NCI-H774 (cell line): ENCODE data around the gene ARMH4.

Source experiments
- DNase-seq: peaks from one replicate; lab custom pipeline; 2025; lab: John Stamatoyannopoulos, UW

Gene ARMH4, protein sequence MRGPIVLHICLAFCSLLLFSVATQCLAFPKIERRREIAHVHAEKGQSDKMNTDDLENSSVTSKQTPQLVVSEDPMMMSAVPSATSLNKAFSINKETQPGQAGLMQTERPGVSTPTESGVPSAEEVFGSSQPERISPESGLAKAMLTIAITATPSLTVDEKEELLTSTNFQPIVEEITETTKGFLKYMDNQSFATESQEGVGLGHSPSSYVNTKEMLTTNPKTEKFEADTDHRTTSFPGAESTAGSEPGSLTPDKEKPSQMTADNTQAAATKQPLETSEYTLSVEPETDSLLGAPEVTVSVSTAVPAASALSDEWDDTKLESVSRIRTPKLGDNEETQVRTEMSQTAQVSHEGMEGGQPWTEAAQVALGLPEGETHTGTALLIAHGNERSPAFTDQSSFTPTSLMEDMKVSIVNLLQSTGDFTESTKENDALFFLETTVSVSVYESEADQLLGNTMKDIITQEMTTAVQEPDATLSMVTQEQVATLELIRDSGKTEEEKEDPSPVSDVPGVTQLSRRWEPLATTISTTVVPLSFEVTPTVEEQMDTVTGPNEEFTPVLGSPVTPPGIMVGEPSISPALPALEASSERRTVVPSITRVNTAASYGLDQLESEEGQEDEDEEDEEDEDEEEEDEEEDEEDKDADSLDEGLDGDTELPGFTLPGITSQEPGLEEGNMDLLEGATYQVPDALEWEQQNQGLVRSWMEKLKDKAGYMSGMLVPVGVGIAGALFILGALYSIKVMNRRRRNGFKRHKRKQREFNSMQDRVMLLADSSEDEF

DNA sequence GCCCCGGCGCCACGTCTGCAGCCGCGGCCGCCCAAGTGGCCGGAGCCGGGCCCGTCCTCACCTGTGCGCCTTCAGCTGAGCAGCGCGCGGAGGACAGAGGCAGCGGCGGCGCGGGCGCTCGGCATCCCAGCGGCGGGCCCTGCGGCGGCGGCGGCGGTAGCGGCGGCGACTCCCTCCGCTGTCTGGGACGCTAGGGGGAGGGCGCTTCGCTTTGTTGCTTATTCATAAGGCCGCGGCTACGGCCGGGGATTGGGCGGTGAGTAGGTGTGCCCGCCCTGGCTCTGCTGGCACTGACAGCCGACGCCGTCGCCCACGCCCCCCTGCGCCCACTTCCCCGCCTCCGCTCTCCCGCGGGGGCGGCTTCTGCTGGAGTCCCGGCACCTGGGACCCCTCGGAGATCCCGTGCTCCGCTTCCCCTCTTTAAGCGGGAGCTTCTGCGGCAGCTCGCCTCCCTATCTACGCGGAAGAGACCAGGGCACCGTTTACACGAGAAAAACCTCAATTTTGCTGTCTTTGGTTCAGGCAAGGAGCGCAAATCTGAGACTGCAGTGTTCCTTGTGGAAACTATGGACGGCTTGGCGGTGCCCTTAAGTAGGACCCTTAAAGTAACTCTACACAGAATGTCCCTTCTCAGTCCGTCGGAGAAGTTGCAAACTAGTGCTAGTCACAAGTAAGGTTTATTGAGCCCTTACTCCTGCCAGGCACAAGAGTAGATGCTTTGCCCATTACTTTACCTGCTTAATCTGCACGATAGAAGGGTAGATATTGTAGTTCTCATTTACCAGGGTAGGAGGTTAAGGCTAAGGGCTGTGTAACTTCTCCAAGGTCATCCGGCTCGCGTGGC, at the start of gene ARMH4:
Gene ARMH4, minus strand, starts transcription at position 200 of the 844 bp plus-strand sequence. CDS start 12,855 bp downstream, outside the sequence.
- peak; percentile 54 for DNase-seq

DNA sequence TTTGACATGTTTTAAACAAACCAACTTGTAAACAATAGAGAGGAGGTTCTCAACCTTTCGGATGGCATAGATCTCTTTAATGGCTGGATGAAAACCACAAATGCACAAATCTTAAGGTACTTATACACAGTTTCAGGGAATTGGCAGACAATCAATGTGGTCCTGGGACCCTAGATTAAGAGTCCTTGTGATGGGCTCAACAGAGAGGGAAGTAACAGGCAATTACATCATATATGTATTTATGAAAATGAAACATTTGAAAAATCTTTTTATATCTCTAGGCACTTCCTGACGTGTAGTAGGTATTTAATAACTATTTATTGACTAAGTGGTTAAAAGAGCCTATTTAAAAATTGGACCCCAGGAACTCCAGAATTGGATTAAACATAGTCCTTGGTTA, 48.8 kb upstream of the ARMH4 start:
- DNase-seq, result no peak

DNA sequence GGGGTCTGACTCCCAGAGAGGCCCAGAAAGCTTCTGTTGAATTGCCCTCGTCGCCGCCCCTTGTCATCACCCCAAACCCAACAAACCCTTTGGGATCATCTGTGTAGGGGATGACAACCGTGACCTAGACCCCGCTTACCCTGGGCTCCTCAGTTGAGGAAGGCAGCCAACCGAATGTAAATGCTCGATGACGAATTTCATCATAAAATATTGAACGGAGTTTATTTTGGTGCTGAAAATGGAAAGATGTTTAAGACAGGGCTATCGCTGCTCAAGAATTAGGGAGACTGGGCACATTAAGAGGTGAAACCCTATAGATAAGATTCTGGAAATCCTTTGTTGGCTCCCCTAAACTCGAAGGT, 48.4 kb upstream of the ARMH4 start:
- no peak for DNase-seq

DNA sequence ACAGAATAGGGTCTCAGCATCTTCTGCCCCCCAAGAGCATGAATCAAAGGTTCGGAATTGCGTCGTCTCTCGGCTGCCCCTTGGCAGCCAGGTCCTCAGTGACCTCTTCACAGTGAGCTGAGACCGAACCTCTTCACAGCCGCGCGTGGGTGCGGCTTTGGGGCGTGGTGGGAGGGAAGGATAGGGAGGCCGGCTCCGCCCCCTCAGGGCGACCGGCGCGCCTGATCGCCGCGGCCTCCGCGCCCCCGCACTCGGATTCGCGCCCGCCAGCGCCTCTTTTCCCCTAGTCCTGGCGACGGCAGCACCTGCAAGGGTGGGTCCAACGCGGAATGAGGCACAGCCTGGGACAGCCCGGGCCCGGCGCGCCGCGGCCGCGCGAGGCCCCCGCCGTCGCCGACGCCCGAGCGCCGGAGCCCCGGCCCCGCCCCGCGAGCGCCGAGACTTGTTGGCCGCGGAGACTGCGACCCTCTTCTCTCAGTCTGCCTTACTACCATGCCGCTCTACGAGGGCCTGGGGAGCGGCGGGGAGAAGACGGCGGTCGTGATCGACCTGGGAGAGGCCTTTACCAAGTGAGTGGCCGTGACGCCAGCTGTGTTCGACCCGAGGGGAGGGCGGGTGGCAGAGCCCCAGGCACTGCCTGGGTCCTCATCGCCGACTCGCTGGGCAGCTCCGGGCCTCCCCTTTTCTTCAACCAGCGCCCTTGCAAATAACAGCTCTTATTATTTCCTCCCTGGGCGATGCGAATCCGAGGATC, 47.9 kb upstream of the ARMH4 start, which contains the start of gene ACTR10:
Gene ACTR10, plus strand, starts transcription at position 424 of the 754 bp plus-strand sequence. Its CDS starts 69 bp downstream, at position 493.
- DNase-seq, result peak; percentile 62

DNA sequence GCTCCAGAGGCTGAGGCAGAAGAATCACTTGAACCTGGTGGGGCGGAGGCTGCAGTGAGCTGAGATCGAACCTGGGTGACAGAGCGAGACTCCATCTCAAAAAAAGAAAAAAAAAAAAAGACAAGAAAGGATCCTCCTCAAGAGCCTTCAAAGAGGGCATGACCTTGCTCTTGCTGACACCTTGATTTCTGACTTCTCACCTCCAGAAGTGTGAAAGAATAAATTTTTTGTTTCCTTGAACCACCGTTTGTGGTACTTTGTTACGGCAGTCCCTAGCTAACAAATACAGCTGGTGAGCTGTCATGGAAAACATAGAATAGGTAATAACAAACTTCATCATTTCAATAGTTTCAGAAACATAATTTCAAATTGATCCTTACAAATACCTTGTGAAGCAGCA, 46.1 kb upstream of the ARMH4 start:
- no peak for DNase-seq

DNA sequence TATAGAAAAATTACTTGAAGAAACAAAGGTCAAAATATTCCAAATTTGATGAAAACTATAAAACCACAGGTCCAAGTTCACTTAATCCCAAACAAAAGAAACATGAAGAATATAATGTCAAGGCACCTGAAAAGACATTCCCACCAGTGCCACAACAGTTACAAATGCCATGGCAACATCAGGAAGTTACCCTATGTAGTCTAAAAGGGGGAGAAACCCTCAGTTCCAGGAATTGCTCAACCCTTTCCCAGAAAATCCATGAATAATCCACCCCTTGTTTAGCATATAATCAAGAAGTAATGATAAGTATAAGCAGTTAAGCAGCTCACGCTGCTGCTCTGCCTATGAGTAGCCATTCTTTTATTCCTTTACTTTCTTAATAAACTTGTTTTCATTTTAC, 44.2 kb upstream of the ARMH4 start:
- DNase-seq, result no peak

DNA sequence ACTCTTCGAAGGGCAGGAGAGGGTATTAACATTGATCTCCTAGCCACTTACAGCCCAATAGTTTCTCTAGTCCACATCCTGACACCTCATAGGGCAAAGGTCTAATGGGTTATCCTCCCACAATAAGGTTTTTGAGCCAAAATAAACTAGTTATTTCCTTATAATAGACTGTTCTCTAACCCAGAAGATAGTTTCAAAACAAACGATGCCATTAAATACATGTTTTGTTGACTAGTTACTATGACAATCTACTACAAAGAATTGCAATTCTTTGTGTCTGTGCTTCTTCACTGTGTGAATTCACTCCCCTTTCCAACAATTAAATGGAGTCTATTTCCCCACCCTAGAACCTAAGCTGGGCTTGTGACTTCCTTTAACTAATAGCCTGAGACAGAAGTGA, 41.5 kb upstream of the ARMH4 start:
- peak; percentile 2 for DNase-seq

DNA sequence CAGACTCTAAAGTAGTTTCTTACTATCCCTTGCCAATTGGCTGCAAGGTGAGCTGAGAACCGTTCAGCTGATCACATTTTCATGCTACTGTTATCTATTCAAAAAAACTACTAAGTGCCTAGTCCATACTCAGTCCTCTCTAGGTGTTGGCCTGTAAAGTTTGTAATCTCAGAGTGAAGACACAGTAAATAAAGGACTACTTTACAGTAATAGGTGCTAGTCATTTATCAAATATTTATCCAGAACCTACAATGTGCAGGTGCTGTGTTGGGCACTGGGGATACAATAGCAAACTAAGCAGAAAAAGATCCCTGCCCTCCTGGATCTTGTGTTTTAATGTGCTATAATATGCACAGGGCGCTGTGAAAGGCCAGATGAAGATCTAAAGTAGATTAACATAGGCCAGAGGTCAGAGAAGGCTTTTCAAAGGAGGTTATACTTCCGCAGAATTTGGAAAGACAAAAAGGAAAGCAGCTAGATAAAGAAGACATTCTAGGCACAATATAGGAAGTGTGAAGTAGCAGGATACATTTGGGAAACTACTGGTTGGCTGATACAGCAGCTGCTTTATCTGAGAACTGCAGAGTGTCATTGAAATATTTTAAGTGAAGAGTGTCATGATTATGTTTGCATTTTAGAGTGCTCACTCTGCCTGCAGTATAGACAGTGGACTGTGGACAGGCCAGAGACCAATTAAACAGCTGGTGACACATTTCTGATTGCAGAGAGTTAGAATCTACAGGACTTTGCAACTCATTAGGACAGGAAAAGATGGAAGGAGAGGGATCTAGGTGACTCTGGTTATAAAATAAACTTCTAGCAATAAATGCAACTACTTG, 40.0 kb upstream of the ARMH4 start:
- peak; percentile 40 for DNase-seq

DNA sequence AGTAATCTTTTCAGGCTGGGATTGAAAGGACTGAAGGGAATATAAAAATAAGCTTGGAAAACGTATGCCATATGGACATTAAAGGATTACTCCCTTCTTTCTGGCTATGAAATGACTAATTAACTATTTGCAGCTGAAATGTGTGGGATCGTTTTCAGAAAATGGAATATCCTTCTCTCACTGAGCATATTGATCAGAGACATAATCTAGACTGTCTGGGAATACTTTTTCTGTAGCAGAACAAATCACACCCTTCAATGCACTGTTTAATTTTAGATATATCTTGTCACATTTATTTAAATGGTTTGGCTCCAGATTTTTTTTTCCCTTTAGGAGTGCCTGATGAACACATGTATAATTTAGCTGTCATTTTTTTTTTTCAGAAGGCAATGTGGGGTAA, 37.2 kb upstream of the ARMH4 start:
- no peak for DNase-seq

DNA sequence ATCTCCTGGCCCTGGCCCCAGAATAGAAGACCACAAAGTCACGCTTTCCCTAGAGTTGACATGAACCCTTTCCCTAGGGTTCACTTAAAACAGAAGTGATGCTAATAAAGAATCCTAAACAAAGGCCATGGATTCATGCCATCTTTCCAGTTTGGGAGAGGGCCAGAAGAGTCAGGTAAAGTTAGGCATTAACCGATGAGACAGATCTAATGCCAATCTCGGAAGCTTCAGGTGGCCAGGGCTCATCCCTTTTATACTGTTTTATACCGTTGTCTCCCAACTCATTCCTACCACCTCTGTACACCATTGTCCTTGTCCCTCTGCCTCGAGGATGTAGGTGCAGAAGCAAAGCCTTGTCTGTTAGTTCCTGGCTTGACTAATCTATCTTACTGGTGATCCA, 25.1 kb upstream of the ARMH4 start:
- DNase-seq, result no peak

DNA sequence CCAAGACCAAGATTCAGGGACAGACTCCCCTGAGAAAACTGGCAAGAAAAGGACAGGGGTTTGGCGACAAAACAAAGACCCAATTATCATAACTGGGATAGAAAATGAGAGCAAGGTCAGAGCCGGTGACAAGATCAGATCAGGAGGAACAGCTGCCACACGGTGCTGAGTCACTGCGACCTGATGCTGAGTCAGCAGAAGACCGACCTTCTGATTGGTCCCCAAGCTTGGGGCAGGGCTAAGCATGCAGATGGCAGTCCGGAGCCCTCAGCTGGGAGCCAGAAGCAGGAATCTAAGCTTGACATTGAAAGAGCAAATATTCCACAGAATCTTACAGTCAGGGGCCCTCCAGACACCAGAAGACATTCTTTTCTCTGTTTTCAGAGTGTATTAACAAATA, 19.1 kb upstream of the ARMH4 start:
- DNase-seq, result peak; percentile 69

DNA sequence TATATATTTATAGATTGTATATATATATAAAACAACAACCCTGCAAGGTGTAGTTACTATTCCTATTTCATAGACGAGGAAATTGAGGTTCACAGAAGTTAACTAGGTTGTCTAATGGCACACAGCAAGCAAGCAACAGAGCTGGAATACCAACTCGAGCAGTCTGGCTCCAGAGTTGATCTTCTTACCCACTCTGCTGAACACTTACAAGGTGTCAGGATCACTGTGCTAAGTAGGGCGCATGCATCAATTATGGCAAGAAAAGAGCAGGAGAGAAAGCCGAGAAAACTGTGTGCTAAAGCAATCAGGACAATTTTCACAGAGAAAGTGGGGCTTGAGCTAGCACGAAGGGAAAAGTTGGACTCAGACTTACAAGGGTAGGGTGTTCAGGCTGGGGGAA, 15.9 kb upstream of the ARMH4 start:
- no peak for DNase-seq

DNA sequence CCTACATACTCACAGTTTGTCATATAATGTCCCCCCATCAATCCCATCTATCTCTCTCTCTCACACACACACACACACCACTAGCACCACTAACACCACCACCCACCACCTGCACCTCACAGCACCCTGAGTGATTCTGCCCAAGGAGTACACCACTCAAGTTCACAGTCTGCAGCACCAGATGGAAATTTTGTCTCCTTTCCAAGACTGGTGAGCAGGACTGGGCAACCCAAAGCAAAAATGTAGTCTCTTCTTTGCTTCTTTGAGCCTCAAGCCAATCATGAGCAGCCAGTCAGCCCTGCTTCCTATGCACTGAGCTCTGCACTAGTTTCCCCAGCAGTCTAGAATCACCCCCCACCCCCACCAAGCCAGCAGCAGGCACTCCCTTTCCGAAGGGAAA, 15.0 kb upstream of the ARMH4 start:
- DNase-seq, result no peak

DNA sequence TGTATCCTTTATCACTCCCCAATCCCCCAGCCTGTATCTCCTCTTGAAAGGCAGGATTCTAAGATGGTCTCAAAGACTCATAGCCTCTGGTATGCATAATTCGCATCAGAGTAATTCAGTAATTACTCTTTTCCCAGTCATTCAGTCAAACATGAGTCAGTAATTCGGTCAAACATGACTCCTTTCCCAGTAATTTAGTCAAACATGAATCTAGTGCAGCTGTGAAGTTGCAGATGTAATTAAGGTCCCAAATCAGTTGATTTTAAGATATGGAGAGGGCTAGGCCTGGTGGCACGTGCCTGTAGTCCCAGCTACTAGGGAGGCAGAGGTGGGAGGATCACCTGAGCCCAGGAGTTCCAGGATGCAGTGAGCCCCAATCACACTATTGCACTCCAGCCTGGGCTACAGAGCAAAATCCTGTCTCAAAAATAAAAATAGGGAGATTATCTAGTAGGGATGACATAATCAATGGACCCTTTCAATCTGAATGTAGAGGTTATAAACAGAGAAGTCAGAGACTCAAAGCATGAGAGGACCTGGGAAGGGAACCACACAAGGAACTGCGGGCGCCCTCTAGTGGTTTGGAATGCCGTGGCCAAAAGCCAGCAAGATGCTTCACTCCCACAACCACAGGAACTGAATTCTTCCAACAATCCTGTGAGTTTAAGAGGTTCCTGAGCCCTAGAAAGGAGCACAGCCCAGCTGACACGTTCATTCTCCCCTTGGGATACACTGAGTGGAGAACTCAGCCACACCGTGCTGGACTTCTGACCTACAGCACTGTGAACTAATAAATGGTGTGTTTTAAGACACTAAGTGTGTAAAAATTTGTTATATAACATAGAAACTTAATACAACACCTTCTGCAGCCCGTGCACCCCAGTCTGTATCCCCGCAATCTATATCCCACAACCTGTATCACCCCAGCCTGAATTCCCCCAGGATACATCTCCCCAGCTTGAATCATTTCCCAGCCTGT, 14.3 kb upstream of the ARMH4 start:
- peak; percentile 29 for DNase-seq

DNA sequence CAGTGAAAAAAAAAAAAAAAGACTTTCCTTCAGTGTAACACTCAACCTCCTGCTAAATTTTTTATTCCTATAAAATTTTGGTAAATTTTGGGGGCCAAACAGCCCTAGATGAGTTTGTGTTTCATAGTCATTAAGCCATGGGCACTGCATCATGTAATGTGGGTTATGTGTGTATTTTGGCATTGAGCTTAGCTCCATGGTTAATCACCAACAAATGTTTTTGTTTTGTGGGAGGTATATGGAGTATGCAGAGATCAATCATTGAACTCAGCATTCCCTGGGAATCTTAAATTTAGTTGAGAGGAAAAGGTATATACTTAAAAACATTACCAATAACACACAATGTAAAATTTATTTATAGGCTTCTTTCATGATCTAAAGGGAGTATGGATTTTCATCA, 8.5 kb upstream of the ARMH4 start:
- no peak for DNase-seq

DNA sequence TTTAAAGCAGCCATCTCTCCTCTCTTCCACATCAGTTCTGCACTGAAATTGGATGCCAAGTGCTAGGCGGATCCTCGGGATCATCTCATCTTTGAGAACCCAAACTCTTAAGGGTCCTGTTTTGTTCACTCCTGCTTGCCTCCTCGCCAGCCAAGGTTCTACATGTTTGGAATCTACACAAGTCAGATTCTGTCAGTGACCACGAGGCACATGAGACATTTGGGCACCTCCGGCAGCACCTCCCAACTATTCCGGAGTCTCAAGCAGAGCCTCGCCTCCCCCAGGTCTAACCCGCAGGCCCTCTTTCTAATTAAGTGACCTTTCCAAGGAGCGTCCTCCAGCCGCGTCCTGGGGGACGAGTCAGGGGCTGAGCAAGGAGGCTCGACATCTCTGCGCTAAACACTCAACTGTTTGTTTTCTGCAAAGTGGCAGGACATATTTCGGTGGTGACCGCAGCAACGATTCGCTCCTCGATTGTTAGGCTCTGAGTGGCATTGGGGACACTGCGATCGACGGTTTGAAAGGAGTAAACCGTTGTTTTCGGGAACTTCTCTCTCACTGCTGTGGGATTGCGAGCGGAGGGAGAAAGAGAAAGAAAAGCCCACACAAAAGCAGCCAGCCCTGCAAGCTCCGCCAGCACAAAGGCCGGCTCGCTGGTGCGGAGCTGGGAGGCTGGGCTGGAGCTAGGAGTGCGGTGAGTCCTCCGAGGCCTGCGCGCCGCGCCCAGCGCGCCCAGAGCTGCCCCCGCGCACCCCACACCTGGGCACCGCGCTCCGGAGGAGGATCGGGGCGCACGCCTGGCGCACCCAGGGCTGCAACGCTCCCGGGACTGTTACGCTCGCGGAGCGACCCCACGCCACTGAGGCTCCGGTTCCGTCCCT, 640 bp downstream of the ARMH4 start:
- DNase-seq, result no peak

DNA sequence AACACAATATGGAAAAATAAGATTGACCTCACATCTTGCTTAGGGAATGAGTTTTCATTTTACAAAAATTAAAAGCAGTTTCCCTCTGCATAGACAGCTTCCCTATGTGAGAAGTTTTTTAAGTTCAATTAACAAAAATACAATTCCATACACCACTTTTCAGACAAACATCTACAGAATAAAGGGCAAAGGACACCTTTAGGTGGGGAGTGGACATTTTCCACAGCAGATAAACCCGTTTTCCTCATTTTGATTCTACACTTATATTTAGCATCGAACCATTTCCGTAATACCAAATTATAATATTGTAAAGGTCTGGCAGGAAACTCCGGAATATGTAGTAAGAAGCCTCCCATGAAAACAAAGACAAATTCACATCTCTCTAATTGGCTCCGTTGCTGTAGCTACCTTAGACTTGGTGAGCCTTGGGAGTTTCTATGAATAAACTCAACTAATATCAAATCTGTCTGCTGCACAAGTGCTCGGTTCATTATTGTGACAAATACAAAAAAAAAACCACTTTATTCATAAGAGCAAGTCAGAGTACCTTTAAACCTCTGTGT, 1.7 kb downstream of the ARMH4 start:
- no peak for DNase-seq

DNA sequence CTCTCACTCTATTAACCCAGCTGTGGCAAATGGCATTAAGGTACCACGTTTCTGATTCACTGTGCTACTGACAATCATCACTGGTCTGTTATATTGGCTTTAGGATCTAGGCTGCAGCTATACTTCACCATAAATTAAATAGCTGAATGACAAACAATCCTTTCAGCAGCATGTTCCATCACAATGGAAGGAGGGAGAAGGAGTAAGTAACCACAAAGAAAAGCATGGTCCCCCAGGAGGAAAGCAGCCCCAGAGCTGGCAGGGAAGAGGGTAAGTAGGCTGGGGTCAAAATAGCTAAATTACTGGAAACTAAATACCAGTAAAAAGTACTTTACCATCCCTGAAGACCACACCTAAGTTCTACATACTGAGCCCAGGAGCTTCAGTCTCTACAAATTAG, 2.8 kb downstream of the ARMH4 start:
- DNase-seq, result no peak
